Mucosa of gallbladder (tissue), 1 donor: ENCODE data around the gene TRIM39. TPM values are rescaled to one million over a fixed set of nuclear protein-coding genes. Genes with fewer than 3 reads are reported as not detected.
"Not testable (repeated sequence)": the region's sequence is repeated elsewhere in the genome, so short reads cannot be mapped to it uniquely, and the experiment has no call there.

ENCODE experiments used
- DNase-seq: peaks from one replicate; pipeline ENCODE4 v3.0.0-alpha.2; 2020; ENCODE audit warnings: low spot score
- total RNA-seq: library from RNA; stranded (reverse); gene quantifications from one replicate; pipeline ENCODE4 v1.2.1, GENCODE V29; 2021
- donor health status: DM: no; HTN: no; CAD: no.

Gene TRIM39
- 14.0 TPM for total RNA-seq

- peak; percentile 84 for DNase-seq
Measured at GRCh38 chr6:30326526-30327231, at the start of gene TRIM39. TSS of gene TRIM39 (plus strand) at chr6:30326927. CDS start at chr6:30329318, 2,391 bp downstream.

GRCh38 chr6:30280988-30281387 lies 45.7 kb upstream of the TRIM39 start:
- not testable (repeated sequence) for DNase-seq

- no peak for DNase-seq
Measured at GRCh38 chr6:30282522-30282921, 44.2 kb upstream of the TRIM39 start.

GRCh38 chr6:30283761-30284160 lies 43.0 kb upstream of the TRIM39 start:
- DNase-seq, result no peak

GRCh38 chr6:30287139-30287538 lies 39.6 kb upstream of the TRIM39 start:
- DNase-seq, result no peak

GRCh38 chr6:30295837-30296236 lies 30.9 kb upstream of the TRIM39 start:
- DNase-seq, result no peak

- no peak for DNase-seq
Measured at GRCh38 chr6:30304002-30304401, 22.7 kb upstream of the TRIM39 start.

GRCh38 chr6:30311101-30311500 lies 15.6 kb upstream of the TRIM39 start:
- DNase-seq, result no peak

GRCh38 chr6:30311671-30312070 lies 15.1 kb upstream of the TRIM39 start:
- no peak for DNase-seq

- no peak for DNase-seq
Measured at GRCh38 chr6:30312266-30312665, 14.5 kb upstream of the TRIM39 start.

GRCh38 chr6:30312676-30313321 lies 13.9 kb upstream of the TRIM39 start:
- no peak for DNase-seq

- DNase-seq, result no peak
Measured at GRCh38 chr6:30315156-30315555, 11.6 kb upstream of the TRIM39 start.

GRCh38 chr6:30317913-30318589 lies 8.7 kb upstream of the TRIM39 start:
- DNase-seq, result no peak

- DNase-seq, result no peak
Measured at GRCh38 chr6:30319146-30319835, 7.4 kb upstream of the TRIM39 start.

GRCh38 chr6:30321692-30322388 lies 4.9 kb upstream of the TRIM39 start:
- no peak for DNase-seq

GRCh38 chr6:30322527-30323501 lies 3.9 kb upstream of the TRIM39 start:
- no peak for DNase-seq

- DNase-seq, result no peak
Measured at GRCh38 chr6:30323806-30324205, 2.9 kb upstream of the TRIM39 start.

GRCh38 chr6:30325150-30325872 lies 1.4 kb upstream of the TRIM39 start:
- peak; percentile 38 for DNase-seq

- DNase-seq, result no peak
Measured at GRCh38 chr6:30325873-30326525, 728 bp upstream of the TRIM39 start.
